Stomach smooth muscle (tissue), 2 donors: ENCODE measurements around the gene ICA1.
"Not testable (repeated sequence)": the region's sequence is repeated elsewhere in the genome, so short reads cannot be mapped to it uniquely, and the experiment has no call there.

Source experiments
- H3K27ac ChIP-seq: one replicate; pipeline ENCODE4 v1.7.0; 2013; ENCODE audit warnings: mild to moderate bottlenecking, low read length, inconsistent platforms
- H3K27me3 ChIP-seq, 2 donors: one replicate each; pipeline ENCODE4 v1.7.0; 2013; ENCODE audit warnings: low read length in 2 of 2; ENCODE audit not compliant: insufficient read depth in 2 of 2, control insufficient read depth in 1 of 2
- H3K36me3 ChIP-seq, 2 donors: one replicate each; pipeline ENCODE4 v1.7.0; 2013; ENCODE audit warnings: low read length in 2 of 2; ENCODE audit not compliant: control insufficient read depth in 2 of 2, insufficient read depth in 2 of 2
- H3K4me1 ChIP-seq: one replicate; pipeline ENCODE4 v1.7.0; 2013; ENCODE audit warnings: low read length; ENCODE audit not compliant: control insufficient read depth, insufficient read depth
- H3K4me3 ChIP-seq, 2 donors: one replicate each; pipeline ENCODE4 v1.7.0; 2013; ENCODE audit warnings: low read length in 2 of 2
- H3K9ac ChIP-seq, 2 donors: one replicate each; pipeline ENCODE4 v1.7.0; 2013; ENCODE audit warnings: low read length in 2 of 2, mild to moderate bottlenecking in 1 of 2
- H3K9me3 ChIP-seq, 2 donors: one replicate each; pipeline ENCODE4 v1.7.0; 2013; ENCODE audit warnings: low read length in 2 of 2; ENCODE audit not compliant: control insufficient read depth in 2 of 2
- donor health status: healthy.
- donor health status: Pancreatic carcinoma.

ICA1 gene

DNA sequence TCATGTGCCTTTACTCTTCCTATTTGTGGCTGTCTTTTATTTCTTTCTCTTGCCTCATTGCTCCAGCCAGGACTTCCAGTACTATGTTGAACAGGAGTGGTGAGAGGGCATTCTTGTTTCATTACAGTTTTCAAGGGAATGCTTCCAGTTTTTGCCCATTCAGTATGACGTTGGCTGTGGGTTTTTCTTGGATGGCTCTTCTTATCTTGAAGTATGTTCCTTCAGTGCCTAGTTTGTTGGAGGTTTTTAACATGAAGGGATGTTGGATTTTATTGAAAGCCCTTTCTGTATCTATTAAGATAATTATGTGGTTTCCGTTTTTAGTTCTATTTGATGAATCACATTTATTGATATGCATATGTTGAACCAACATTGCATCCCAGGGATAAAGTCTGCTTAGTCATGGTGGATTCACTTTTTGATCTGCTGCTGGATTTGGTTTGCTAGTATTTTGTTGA, 196.6 kb downstream of the ICA1 start:
- no peak overlapping the region for H3K4me3 ChIP-seq
- H3K36me3 ChIP-seq: peaks cover 3 to 14% of the 10 kb centered on the region in 2 donors

DNA sequence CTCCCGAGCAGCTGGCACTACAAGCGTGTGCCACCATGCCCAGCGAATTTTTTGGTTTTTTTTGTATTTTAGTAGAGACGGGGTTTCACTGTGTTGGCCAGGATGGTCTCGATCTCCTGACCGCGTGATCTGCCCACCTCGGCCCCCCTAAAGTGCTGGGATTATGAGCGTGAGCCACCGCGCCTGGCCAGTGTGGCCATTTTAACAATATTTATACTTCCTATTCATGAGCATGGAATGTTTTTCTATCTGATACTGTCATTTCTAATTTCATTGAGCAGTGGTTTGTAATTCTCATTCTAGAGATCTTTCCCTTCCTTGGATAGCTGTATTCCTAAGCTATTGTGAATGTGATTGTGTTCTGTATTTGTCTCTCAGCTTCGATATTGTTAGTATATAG, 197.1 kb downstream of the ICA1 start:
- H3K36me3 ChIP-seq: peaks cover 3 to 19% of the 10 kb centered on the region in 2 donors
- H3K9me3 ChIP-seq: no peaks in the 10 kb centered on the region
- H3K27ac ChIP-seq: no peak overlapping the region
- no peaks in the 10 kb centered on the region for H3K27me3 ChIP-seq
- no peak overlapping the region for H3K4me3 ChIP-seq
- peaks cover 15% of the 10 kb centered on the region for H3K4me1 ChIP-seq
- no peak overlapping the region for H3K9ac ChIP-seq

More for the DNA sequence above, 196.6 kb downstream of the ICA1 start:
- no peaks in the 10 kb centered on the region for H3K27me3 ChIP-seq
- no peaks in the 10 kb centered on the region for H3K9me3 ChIP-seq
- H3K4me1 ChIP-seq: peaks cover 15% of the 10 kb centered on the region
- no peak overlapping the region for H3K9ac ChIP-seq
- H3K27ac ChIP-seq: no peak overlapping the region

DNA sequence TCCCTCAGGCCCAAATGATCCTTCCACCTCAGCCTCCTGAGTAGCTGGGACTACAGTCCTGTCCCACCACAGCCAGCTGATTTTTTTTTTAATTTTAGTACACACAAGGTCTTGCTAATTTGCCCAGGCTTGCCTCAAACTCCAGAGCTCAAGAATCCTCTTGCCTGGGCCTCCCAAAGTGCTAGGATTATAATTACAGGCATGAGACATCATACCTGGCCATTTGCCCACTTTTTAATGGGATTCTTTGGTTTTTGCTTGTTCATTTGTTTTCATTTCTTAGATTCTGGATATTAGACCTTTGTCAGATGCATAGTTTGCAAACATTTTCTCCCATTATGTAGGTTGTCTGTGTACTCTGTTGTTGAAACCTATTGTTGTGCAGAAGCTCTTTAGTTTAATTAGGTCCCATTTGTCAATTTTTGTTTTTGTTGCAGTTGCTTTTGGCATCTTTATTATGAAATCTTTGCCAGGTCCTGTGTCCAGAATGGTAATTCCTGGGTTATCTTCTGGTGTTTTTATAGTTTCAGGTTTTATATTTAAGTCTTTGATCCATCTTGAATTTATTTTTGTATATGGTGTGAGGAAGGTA, 198.2 kb downstream of the ICA1 start:
- Histone ChIP-seq H3K4me3 (no peak overlapping the region), H3K27ac (no peak overlapping the region), H3K27me3 (no peaks in the 10 kb centered on the region), H3K36me3 (peaks cover 3 to 24% of the 10 kb centered on the region in 2 donors), H3K9me3 (no peaks in the 10 kb centered on the region), H3K9ac (no peak overlapping the region), H3K4me1 (peaks cover 7% of the 10 kb centered on the region)

- not testable (repeated sequence) for H3K9ac ChIP-seq, H3K9me3 ChIP-seq, H3K27me3 ChIP-seq, H3K4me3 ChIP-seq, H3K27ac ChIP-seq, H3K4me1 ChIP-seq
- H3K36me3 ChIP-seq: peaks cover 3 to 24% of the 10 kb centered on the region in 2 donors
Observed at GRCh38 chr7:8063300-8063699, 198.7 kb downstream of the ICA1 start.
